ENCODE results near the gene CCDC30. TPM values are rescaled to one million over a fixed set of nuclear protein-coding genes. Genes with fewer than 3 reads are reported as not detected.
"Not testable (repeated sequence)": the region's sequence is repeated elsewhere in the genome, so short reads cannot be mapped to it uniquely, and the experiment has no call there.

The CCDC30 gene
- total and polyA plus RNA-seq, 10 of the 15 experiments (the other 5 are each of a cell fraction or from before 2014, with no cell fraction given) = 0.46 to 1.8 (median 1.0) TPM

GRCh38 chr1:42620307-42620706, 157.2 kb downstream of the CCDC30 start:
- ChIA-PET POLR2A (no interaction called here), CTCF (interaction anchor here (0.6 kb wide), 1 partner anchor 30 kb away, joined by 5 read pairs; no protein-coding TSS in a partner anchor), RAD21 (ENCODE audit: unreplicated experiment) (no interaction called here), SMC1A (ENCODE audit: uncharacterized antibody, unreplicated experiment) (no interaction called here)
- Histone ChIP-seq H3K4me1 (ENCODE audit: control insufficient read depth, insufficient read depth, low read length) (no peaks in the 10 kb centered on the region), H3K9me3 (replicated peaks; ENCODE audit: control insufficient read depth, insufficient read depth, low read length) (no peaks in the 10 kb centered on the region), H3K79me2 (ENCODE audit: control insufficient read depth, insufficient read depth, low read length) (no peaks in the 10 kb centered on the region), H3K9ac (ENCODE audit: control insufficient read depth, insufficient read depth, low read length) (no peak overlapping the region), H2AFZ (ENCODE audit: control insufficient read depth, low read depth, low read length) (no peak overlapping the region), H3K27ac (ENCODE audit: control insufficient read depth, insufficient read depth) (no peak overlapping the region), H3K36me3 (ENCODE audit: control insufficient read depth in 2 of 2, insufficient read depth in 2 of 2, low read length in 1 of 2) (no peaks in the 10 kb centered on the region), H3K4me3 (no peak overlapping the region), H3K4me2 (ENCODE audit: control insufficient read depth, insufficient read depth) (no peak overlapping the region), H4K20me1 (ENCODE audit: control insufficient read depth, insufficient read depth) (no peaks in the 10 kb centered on the region), H3K27me3 (replicated peaks in 1 of 2; ENCODE audit: control insufficient read depth in 2 of 2, insufficient read depth in 2 of 2, low read length in 1 of 2) (no peaks in the 10 kb centered on the region)
- in situ Hi-C loops (cut with MboI) (no loop called here), intact Hi-C loops (cut with micrococcal nuclease; ENCODE audit: unreplicated experiment) (no loop called here)
- no peak for FAIRE-seq
- 5% methylated on average over 2 of the region's 2 CpGs for WGBS (ENCODE audit: insufficient coverage, insufficient replicate concordance, low lambda C conversion rate, missing lambda C conversion rate)
- DNase-seq (ENCODE audit: low read depth, low spot score) = no peak
- no peak for TF ChIP-seq KAT2A (conservative IDR thresholded peaks at IDR 0.05; ENCODE audit: control insufficient read depth, low read depth, low read length)
- no peak for TF ChIP-seq EZH2 (IDR thresholded peaks at IDR 0.05; ENCODE audit: borderline replicate concordance, control insufficient read depth, low read depth, low read length)
- no peak for TF ChIP-seq GATAD2B (conservative IDR thresholded peaks at IDR 0.05; ENCODE audit: low read depth)
- no peak for TF ChIP-seq NR2C1 (IDR thresholded peaks at IDR 0.05)
- no peak for TF ChIP-seq NR2C2 (IDR thresholded peaks at IDR 0.05; ENCODE audit: borderline replicate concordance, control insufficient read depth, insufficient read length, low read depth)
- no peak for TF ChIP-seq SMAD5 (IDR thresholded peaks at IDR 0.05; ENCODE audit: low read depth)
- no peak for TF ChIP-seq POLR2A (IDR thresholded peaks at IDR 0.05; ENCODE audit: low read depth, low read length)
- no peak for TF ChIP-seq RFX5 (IDR thresholded peaks at IDR 0.05; ENCODE audit: low read depth, low read length)
- no peak for TF ChIP-seq CHD2 (IDR thresholded peaks at IDR 0.05; ENCODE audit: borderline replicate concordance, low read depth, low read length)
- no peak for TF ChIP-seq BMI1 (IDR thresholded peaks at IDR 0.05; ENCODE audit: borderline replicate concordance)
- no peak for TF ChIP-seq YY1 (IDR thresholded peaks at IDR 0.05; ENCODE audit: low read depth, low read length)
- no peak for TF ChIP-seq HDGF (IDR thresholded peaks at IDR 0.05)
- TF ChIP-seq USF2 (IDR thresholded peaks at IDR 0.05; ENCODE audit: borderline replicate concordance, low read depth, low read length) = no peak
- TF ChIP-seq TAF1 (IDR thresholded peaks at IDR 0.05; ENCODE audit: borderline replicate concordance, low read depth, low read length) = no peak
- no peak for TF ChIP-seq BCL3 (IDR thresholded peaks at IDR 0.05; ENCODE audit: borderline replicate concordance, insufficient read depth, low read depth, low read length, poor library complexity, severe bottlenecking)
- TF ChIP-seq ZZZ3 (IDR thresholded peaks at IDR 0.05; ENCODE audit: control insufficient read depth, insufficient read length, low read depth) = no peak
- no TSS peak for BruUV-seq (replicated peaks)
- no peak for ATAC-seq

GRCh38 chr1:42621180-42621579, 158.1 kb downstream of the CCDC30 start:
- H3K27me3 ChIP-seq (replicated peaks in 1 of 2; ENCODE audit: control insufficient read depth in 2 of 2, insufficient read depth in 2 of 2, low read length in 1 of 2); BruUV-seq (replicated peaks); H3K4me3 ChIP-seq; ATAC-seq; H3K4me1 ChIP-seq (ENCODE audit: control insufficient read depth, insufficient read depth, low read length); POLR2A ChIA-PET; FAIRE-seq; H3K9ac ChIP-seq (ENCODE audit: control insufficient read depth, insufficient read depth, low read length); H4K20me1 ChIP-seq (ENCODE audit: control insufficient read depth, insufficient read depth); RAD21 ChIA-PET (ENCODE audit: unreplicated experiment); H3K4me2 ChIP-seq (ENCODE audit: control insufficient read depth, insufficient read depth); H3K27ac ChIP-seq (ENCODE audit: control insufficient read depth, insufficient read depth); H2AFZ ChIP-seq (ENCODE audit: control insufficient read depth, low read depth, low read length); DNase-seq (ENCODE audit: low read depth, low spot score); CTCF ChIA-PET; H3K79me2 ChIP-seq (ENCODE audit: control insufficient read depth, insufficient read depth, low read length); H3K36me3 ChIP-seq (ENCODE audit: control insufficient read depth in 2 of 2, insufficient read depth in 2 of 2, low read length in 1 of 2); SMC1A ChIA-PET (ENCODE audit: uncharacterized antibody, unreplicated experiment); intact Hi-C loops (cut with micrococcal nuclease; ENCODE audit: unreplicated experiment); in situ Hi-C loops (cut with MboI); H3K9me3 ChIP-seq (replicated peaks; ENCODE audit: control insufficient read depth, insufficient read depth, low read length): not testable (repeated sequence)
- WGBS (ENCODE audit: insufficient coverage, insufficient replicate concordance, low lambda C conversion rate, missing lambda C conversion rate) = 61% methylated on average over 4 of the region's 4 CpGs

All from GM12878 (cell line).